ENCODE data around the gene BRAP. TPM values are rescaled to one million over a fixed set of nuclear protein-coding genes. Genes with fewer than 3 reads are reported as not detected.

The BRAP gene
- total and polyA plus RNA-seq, 10 of the 15 experiments (the other 5 are each of a cell fraction or from before 2014, with no cell fraction given) = 2.3 to 28.2 (median 17.8) TPM

GRCh38 chr12:111685811-111686573 is at the start of gene BRAP, which contains the start of gene ACAD10 (continued):
- no peak for TF ChIP-seq ZBTB33 (IDR thresholded peaks at IDR 0.05)
- TF ChIP-seq LARP7 (IDR thresholded peaks at IDR 0.05) = peak; percentile 62; the same call in 1 of the 2 replicates
- TF ChIP-seq EED (IDR thresholded peaks at IDR 0.05; ENCODE audit: low read depth) = no peak
- peak; percentile 43; the same call in 1 of the 2 replicates for TF ChIP-seq PKNOX1 (IDR thresholded peaks at IDR 0.05)
- TF ChIP-seq HCFC1 (IDR thresholded peaks at IDR 0.05; ENCODE audit: low read length) = peak; percentile 71
- TF ChIP-seq CEBPZ (IDR thresholded peaks at IDR 0.05; ENCODE audit: low read depth, low read length) = no peak
- TF ChIP-seq ZNF24 (IDR thresholded peaks at IDR 0.05) = peak; percentile 48; the same call in 1 of the 2 replicates
- TF ChIP-seq SPI1 (IDR thresholded peaks at IDR 0.05; ENCODE audit: borderline replicate concordance, insufficient read depth, low read depth, low read length) = peak; percentile 59; the same call in 1 of the 2 replicates
- TF ChIP-seq NR2F1 (conservative IDR thresholded peaks at IDR 0.05) = peak; percentile 70
- peak; percentile 59; the same call in 1 of the 2 replicates for TF ChIP-seq CHD2 (IDR thresholded peaks at IDR 0.05; ENCODE audit: borderline replicate concordance, low read depth, low read length)
- TF ChIP-seq NKRF (conservative IDR thresholded peaks at IDR 0.05) = peak; percentile 82
- TF ChIP-seq POLR2AphosphoS5 (IDR thresholded peaks at IDR 0.05; ENCODE audit: low read length) = peak; percentile 99
- peak; percentile 83 for TF ChIP-seq E4F1 (IDR thresholded peaks at IDR 0.05; ENCODE audit: borderline replicate concordance, partially characterized antibody)
- no peak for TF ChIP-seq ESRRA (IDR thresholded peaks at IDR 0.05; ENCODE audit: low read length)
- no peak for TF ChIP-seq MXI1 (IDR thresholded peaks at IDR 0.05; ENCODE audit: low read depth, low read length)

All from GM12878 (cell line).